Stimulated activated CD4-positive, alpha-beta T cell treated with anti-CD3 and anti-CD28 coated beads, Interleukin-4, amount 100 ng/mL, for 4 hours (primary cell): Measurements from ENCODE around the gene TUB.

Experiments used
- DNase-seq, 2 experiments: peaks; one replicate each; pipeline ENCODE4 v3.0.0-alpha.2; 2020

The TUB gene

DNA sequence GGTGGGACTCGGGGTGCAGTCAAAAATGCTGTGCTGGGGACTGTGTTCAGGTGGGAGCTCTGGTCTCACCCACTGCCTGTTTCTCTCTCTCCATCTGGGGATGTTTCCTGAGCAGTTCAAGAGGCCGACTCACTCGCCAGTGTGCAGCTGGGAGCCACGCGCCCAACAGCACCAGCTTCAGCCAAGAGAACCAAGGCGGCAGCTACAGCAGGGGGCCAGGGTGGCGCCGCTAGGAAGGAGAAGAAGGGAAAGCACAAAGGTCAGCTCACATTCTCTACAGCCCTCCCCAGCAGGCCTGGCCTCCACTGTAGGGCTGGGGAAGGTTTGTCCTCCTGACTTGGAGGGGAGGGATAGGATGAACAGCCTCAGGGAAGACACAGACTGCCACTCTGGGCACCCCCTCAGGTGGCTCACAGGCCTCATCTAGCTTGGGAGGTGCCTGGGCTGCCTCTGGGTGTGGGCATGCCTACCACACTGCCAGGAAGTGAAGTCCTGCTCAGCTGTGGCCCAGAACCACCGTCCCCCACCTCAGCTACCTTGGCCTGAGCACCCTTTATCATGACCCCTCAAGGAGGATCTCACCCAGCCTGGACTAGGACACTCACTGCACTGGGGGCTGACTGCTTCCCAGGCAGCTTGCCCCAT lies 13.0 kb downstream of the TUB start:
- DNase-seq, result no peak

DNA sequence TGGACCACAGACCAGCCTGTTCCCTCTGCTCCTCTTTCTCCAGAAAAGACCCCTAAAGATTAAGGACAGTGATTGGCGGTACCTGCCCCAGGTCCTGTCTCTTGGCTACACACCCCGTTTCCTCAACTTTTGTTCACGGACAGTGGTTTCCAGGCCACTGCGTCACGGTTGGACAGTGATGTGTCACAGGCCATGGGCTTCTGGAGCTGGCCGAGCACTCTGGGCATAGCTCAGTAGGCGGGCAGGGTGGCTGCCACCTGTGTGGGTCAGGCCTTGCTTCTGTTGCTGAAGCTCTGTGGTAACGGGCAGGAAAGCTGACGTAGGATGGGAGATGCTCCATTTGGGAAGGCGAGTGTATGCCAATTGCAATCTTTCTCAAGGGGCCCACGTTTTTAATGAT lies 13.6 kb downstream of the TUB start:
- DNase-seq, result no peak

- no peak for DNase-seq
These were observed 14.4 kb downstream of the TUB start for GRCh38 chr11:8095371-8095770.

GRCh38 chr11:8095806-8096522 lies 15.0 kb downstream of the TUB start:
- DNase-seq, result no peak

GRCh38 chr11:8096575-8096974 lies 15.6 kb downstream of the TUB start:
- DNase-seq, result no peak

GRCh38 chr11:8097062-8097461 lies 16.1 kb downstream of the TUB start:
- no peak for DNase-seq

- DNase-seq, result no peak
These were observed 16.5 kb downstream of the TUB start for GRCh38 chr11:8097468-8097867.

- no peak for DNase-seq
These were observed 16.9 kb downstream of the TUB start for GRCh38 chr11:8097926-8098325.

GRCh38 chr11:8098361-8098760 lies 17.4 kb downstream of the TUB start:
- no peak for DNase-seq

- DNase-seq, result no peak
These were observed 17.9 kb downstream of the TUB start for GRCh38 chr11:8098879-8099278.

- peak; percentile 62 to 70 for DNase-seq
These were observed 18.4 kb downstream of the TUB start for GRCh38 chr11:8099291-8099899.

GRCh38 chr11:8100158-8100557 lies 19.1 kb downstream of the TUB start:
- no peak for DNase-seq

DNA sequence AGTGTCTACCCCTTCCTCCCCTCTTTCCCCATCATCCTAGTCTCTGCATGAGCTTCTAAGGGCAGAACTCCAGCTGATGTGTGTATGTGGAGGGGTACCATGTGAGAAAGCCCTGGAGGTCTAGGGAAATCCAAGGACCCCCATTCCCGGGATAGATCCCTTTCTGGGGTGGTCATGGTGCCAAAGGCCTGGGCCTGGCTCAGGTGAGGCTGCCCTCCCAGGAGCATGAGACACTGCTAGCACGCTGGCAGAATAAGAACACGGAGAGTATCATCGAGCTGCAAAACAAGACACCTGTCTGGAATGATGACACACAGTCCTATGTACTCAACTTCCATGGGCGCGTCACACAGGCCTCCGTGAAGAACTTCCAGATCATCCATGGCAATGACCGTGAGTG lies 19.6 kb downstream of the TUB start:
- DNase-seq, result no peak

- no peak for DNase-seq
These were observed 20.4 kb downstream of the TUB start for GRCh38 chr11:8101421-8101820.

DNA sequence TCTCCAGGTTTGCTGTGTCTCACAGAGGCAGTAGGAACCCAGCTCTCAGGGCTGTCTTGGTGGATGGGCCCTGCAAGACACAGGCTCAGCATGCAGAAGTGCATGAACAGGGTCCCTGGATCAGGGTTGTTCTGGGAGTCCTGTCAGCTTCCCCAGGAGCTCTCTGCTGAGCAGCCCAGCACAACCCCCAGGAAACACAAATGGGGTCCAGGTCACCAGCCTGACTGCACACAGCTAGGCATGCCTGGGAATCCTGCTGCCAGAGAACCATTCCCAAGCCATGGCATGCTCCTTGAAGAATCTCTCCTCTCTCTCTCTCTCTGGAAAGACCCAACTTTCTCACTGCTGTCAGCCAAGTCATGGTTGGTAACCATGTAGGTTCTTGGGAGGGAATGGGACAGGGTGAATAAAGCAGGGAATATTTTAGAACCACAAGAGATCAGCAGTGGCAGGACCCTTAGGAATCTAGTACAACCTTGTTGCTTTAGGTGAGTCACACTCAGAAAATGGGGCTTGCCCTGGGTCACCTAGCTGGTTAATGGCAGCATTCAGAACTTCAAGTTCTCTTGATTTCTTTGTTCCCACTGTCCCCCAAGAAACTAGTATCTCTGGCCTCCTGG lies 21.4 kb downstream of the TUB start:
- DNase-seq, result no peak

GRCh38 chr11:8102965-8103364 lies 22.0 kb downstream of the TUB start:
- no peak for DNase-seq

- DNase-seq, result no peak
These were observed 22.9 kb downstream of the TUB start for GRCh38 chr11:8103909-8104308.

DNA sequence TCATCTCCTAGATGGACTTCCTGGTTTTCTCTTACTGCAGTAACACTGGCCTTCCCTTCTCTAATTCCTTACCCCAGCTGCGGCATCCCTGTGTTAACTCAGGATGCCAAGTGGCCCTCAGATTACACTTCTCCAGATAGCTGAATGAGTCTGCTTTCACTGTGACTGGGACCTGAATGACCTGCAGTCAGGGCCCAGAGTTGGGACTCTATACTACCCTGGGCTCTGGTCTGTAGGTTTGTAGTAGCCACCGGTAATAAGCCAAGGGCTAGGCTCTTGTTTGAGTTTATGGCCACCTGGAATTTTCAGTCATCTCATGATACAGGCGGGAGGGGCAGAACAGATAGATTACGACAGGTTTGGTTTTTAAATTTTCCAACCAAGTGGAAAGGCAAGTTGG lies 24.1 kb downstream of the TUB start:
- no peak for DNase-seq

GRCh38 chr11:8105666-8106065 lies 24.7 kb downstream of the TUB start:
- no peak for DNase-seq

DNA sequence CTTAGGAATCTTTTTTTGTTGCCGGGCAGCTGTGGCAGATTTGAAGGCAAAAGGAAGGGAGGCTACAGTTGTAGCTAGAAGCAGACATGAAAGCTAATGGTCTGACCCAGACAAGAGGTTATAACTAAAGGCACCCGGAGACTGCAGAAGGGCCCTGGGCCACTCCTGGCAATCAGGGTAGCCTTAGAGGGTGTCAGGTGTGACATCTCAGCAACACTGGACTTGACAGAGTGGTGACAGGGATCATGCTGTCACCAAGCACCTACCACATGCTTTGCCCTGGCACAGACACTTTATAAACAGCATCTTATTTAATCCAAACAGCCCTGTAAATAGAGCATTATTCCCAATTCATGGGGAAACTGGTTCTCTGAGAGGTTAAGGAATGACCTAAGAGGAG lies 25.7 kb downstream of the TUB start:
- DNase-seq, result no peak

GRCh38 chr11:8107642-8108041 lies 26.6 kb downstream of the TUB start:
- DNase-seq, result no peak

DNA sequence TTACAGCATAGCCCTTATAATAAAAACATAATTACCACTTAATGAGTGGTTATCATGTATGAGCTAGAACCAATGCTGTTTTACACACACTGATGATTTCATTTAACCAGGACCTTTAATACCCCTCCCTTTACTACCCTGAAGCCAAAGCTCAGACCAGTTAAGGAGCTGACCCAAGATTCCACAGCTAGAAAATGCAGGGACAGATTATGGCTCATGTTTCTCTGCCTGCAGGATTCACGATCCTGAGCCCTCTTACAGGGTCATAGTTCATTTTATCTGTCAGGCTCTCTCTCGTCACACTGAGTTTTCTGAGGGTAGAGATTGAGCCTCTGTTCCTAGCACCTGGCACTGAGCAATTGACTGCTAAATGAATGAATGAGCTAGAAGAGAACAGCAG lies 27.4 kb downstream of the TUB start:
- no peak for DNase-seq

GRCh38 chr11:8109675-8110074 lies 28.7 kb downstream of the TUB start:
- DNase-seq, result no peak

- DNase-seq, result no peak
These were observed 29.4 kb downstream of the TUB start for GRCh38 chr11:8110396-8110795.
